Adrenal gland (tissue), 12 donors: Measurements from ENCODE around the gene RETREG1. TPM values are rescaled to one million over a fixed set of nuclear protein-coding genes. Genes with fewer than 3 reads are reported as not detected.

ENCODE experiments used
- DNase-seq, 7 donors: peaks; one replicate each; pipeline ENCODE4 v3.0.0-alpha.2; 2019 to 2020
- H3K27ac ChIP-seq, 5 donors: fragments of 200-600 bp; sonication (generic) in 4 of 5; 1 replicate in 3 of 5; 2 replicates in 2 of 5; pipeline versions ENCODE4 v1.5.1 to v1.8.0; 2016 to 2020; ENCODE audit warnings: mild to moderate bottlenecking in 1 of 5
- H3K27me3 ChIP-seq: fragments of 200-600 bp; 2 replicates; pipeline ENCODE4 v1.8.0; 2021
- H3K36me3 ChIP-seq, 2 donors: fragments of 200-600 bp; replicated peaks in 1 of 2; 1 replicate in 1 of 2; 2 replicates in 1 of 2; pipeline versions ENCODE4 v1.5.1 to v1.8.0; 2018 to 2022
- H3K4me1 ChIP-seq, 2 donors: fragments of 200-600 bp; replicated peaks in 1 of 2; 1 replicate in 1 of 2; 2 replicates in 1 of 2; pipeline versions ENCODE4 v1.5.1 to v1.8.0; 2018 to 2021
- H3K4me3 ChIP-seq, 4 donors: fragments of 200-600 bp; sonication (generic) in 3 of 4; one replicate each; pipeline ENCODE4 v1.5.1; 2016 to 2018
- H3K9me3 ChIP-seq, 3 donors: fragments of 200-600 bp; sonication (generic) in 1 of 3; replicated peaks in 1 of 3; 1 replicate in 2 of 3; 2 replicates in 1 of 3; pipeline versions ENCODE4 v1.5.1 to v1.8.0; 2016 to 2021
- POLR2A ChIP-seq, 2 donors: fragments of 450-650 bp; IDR thresholded peaks; one replicate each; pipeline ENCODE4 v1.6.1; 2017; ENCODE audit warnings: antibody characterized with exemption in 2 of 2, mild to moderate bottlenecking in 2 of 2, moderate library complexity in 1 of 2
- WGBS, 4 donors: extraction: QIAGEN DNeasy Blood & Tissue Kit in 2 of 4; methylation state at CpG; one replicate each; pipeline versions ENCODE4 v1.1.5 to v1.1.7; 2013 to 2017; 5-methylcytosine and 5-hydroxymethylcytosine counted together
- intact Hi-C, 2 donors: fragments of 100-400 bp; cut with DNase I; formaldehyde crosslinking; loops; one replicate each; pipeline versions ENCODE4 v1.14.1 to v1.15.0; 2022 to 2023
- polyA plus RNA-seq, 3 donors: library from polyadenylated mRNA; stranded (reverse); fragments of 200-250 nt in 2 of 3; fragments of 350-450 nt in 1 of 3; fragmentation: Illumina TruSeq in 1 of 3; extraction: RNeasy Lipid Tissue Mini Kit (QIAGEN cat#74804) in 1 of 3; gene quantifications; one replicate each; pipeline ENCODE4 v1.2.3, GENCODE V29; 2013 to 2014
- total RNA-seq, 9 donors: library from RNA; depleted of rRNA in 4 of 9; stranded (reverse); fragments of >200 nt in 4 of 9; fragments of 120-200 nt in 1 of 9; fragmentation: NEBNext Ultra II Directional in 1 of 9; extraction: Animal tissue kit (Norgen Biotek cat#: 25700) in 1 of 9; gene quantifications; one replicate each; pipeline versions ENCODE4 v1.1.0 to v1.2.4, GENCODE V29; 2013 to 2023
- TF ChIP-seq, protein P1 (sequence below), 6 experiments: fragments of 450-650 bp in 4 of 6; fragments of 200-600 bp in 2 of 6; sonication (generic) in 1 of 6; IDR thresholded peaks; 1 replicate in 5 of 6; 2 replicates in 1 of 6; pipeline versions ENCODE4 v1.5.1 to v1.8.0; 2016 to 2021; ENCODE audit warnings: antibody characterized with exemption in 6 of 6, mild to moderate bottlenecking in 2 of 6, moderate library complexity in 1 of 6
- donor health status: healthy with polysubstance abuse.
- donor health status: Bipolar disorder and iron deficiency.
- donor health status: DM: yes; HTN: yes; CAD: no.
- donor health status: DM: no; HTN: no; CAD: no.
- donor health status: DM: no; HTN: no; CAD: no.
- donor health status: DM: yes; HTN: yes; CAD: no.

The RETREG1 gene
- total and polyA plus RNA-seq, 12 donors = 0.06 to 5.9 (median 2.1) TPM

DNA sequence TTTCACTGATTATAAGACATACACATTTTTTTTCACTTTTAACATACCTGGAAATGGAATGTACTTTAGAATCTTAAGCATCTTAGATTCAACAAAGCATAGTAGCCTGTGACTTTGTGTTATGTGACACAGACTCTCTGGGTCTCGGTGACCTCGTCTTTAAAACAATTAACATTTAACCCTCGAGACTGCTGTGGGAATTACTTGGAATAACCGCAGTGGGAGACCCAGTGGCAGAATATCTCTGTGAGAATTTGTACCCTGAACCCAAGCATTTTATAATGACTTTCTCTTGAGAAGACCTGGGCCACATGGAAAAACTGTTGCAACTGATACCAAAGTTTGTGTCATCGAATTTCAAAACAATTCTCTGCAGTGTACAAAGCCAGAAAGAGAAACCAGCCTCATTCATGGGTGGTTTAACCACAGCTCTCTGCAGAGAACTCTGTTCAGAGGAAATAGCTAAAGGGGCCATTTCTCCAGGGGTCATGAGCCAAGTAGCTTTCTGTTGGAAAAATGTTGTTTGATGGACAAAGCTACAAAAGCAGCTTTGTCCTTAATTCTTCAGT, 10.0 kb upstream of the RETREG1 start:
- WGBS, 4 donors = 56 to 63% (median 58%) methylated on average over 5 of the region's 5 CpGs

DNA sequence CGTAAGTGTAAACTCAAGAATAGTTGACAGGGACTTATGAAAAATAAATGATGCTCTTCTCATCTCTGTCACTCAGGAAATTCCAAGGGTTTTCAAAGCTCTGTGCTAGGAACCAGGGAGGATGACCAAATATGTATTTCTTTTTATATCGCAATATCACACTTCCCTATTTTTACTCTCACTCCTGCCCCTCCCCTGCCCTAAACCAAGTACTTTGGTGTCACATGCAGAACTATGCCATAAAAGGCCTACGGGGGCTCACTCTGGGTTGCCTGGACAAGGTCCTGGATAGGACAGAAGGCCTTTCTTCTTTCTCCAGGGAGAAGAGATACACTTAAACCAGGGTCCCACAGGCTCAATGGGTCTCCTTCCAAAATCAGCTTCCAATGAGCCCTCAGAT, 8.3 kb upstream of the RETREG1 start:
- no peak overlapping the region for H3K27ac ChIP-seq
- 36 to 64% (median 44%) methylated on average over 3 of the region's 3 CpGs for WGBS, 4 donors
- H3K4me1 ChIP-seq = no peaks in the 10 kb centered on the region
- TF ChIP-seq POLR2A (IDR thresholded peaks at IDR 0.05) = no peak
- TF ChIP-seq, protein P1, sequence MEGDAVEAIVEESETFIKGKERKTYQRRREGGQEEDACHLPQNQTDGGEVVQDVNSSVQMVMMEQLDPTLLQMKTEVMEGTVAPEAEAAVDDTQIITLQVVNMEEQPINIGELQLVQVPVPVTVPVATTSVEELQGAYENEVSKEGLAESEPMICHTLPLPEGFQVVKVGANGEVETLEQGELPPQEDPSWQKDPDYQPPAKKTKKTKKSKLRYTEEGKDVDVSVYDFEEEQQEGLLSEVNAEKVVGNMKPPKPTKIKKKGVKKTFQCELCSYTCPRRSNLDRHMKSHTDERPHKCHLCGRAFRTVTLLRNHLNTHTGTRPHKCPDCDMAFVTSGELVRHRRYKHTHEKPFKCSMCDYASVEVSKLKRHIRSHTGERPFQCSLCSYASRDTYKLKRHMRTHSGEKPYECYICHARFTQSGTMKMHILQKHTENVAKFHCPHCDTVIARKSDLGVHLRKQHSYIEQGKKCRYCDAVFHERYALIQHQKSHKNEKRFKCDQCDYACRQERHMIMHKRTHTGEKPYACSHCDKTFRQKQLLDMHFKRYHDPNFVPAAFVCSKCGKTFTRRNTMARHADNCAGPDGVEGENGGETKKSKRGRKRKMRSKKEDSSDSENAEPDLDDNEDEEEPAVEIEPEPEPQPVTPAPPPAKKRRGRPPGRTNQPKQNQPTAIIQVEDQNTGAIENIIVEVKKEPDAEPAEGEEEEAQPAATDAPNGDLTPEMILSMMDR (IDR thresholded peaks at IDR 0.05) = no peak
- no peak overlapping the region for H3K4me3 ChIP-seq
- intact Hi-C loops = no loop called here
- H3K9me3 ChIP-seq = no peaks in the 10 kb centered on the region
- H3K36me3 ChIP-seq = no peaks in the 10 kb centered on the region
- no peaks in the 10 kb centered on the region for H3K27me3 ChIP-seq
- DNase-seq = no peak

More for the DNA sequence above, 10.0 kb upstream of the RETREG1 start:
- DNase-seq = no peak
- Histone ChIP-seq H3K27ac (no peak overlapping the region), H3K4me3 (no peak overlapping the region), H3K9me3 (no peaks in the 10 kb centered on the region), H3K4me1 (no peaks in the 10 kb centered on the region), H3K36me3 (no peaks in the 10 kb centered on the region), H3K27me3 (no peaks in the 10 kb centered on the region)
- TF ChIP-seq POLR2A (IDR thresholded peaks at IDR 0.05) = no peak
- TF ChIP-seq, protein P1 (IDR thresholded peaks at IDR 0.05) = no peak
- intact Hi-C loops = no loop called here

DNA sequence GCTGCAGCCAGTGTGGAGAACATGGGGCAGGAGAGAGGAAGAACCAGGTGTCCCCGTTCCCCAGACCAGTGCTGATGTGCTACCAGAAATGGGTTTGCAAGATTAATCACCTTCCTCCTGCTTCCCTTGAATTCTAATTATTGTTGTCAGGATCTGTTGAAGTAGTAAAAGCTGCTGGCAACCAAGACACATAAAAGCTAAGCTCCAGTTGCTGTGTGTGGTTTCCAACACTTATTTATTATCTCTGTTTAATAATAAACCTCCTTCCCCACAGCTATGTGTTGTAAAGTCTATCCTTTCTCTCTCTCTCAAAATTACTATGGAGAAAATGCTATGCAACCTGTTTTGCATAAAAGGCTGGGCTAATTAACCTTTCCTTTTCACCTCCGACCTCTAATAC, 2.3 kb upstream of the RETREG1 start:
- no peaks in the 10 kb centered on the region for H3K9me3 ChIP-seq
- H3K27ac ChIP-seq = no peak overlapping the region
- no peak for DNase-seq
- H3K36me3 ChIP-seq = no peaks in the 10 kb centered on the region
- intact Hi-C loops = no loop called here
- H3K27me3 ChIP-seq = peaks cover 8% of the 10 kb centered on the region
- TF ChIP-seq, protein P1 (IDR thresholded peaks at IDR 0.05) = no peak
- no peak for TF ChIP-seq POLR2A (IDR thresholded peaks at IDR 0.05)
- no peak overlapping the region for H3K4me3 ChIP-seq
- peaks cover 5 to 6% of the 10 kb centered on the region in 2 donors for H3K4me1 ChIP-seq
- WGBS, 4 donors = 75 to 84% (median 79%) methylated on average over 2 of the region's 2 CpGs

DNA sequence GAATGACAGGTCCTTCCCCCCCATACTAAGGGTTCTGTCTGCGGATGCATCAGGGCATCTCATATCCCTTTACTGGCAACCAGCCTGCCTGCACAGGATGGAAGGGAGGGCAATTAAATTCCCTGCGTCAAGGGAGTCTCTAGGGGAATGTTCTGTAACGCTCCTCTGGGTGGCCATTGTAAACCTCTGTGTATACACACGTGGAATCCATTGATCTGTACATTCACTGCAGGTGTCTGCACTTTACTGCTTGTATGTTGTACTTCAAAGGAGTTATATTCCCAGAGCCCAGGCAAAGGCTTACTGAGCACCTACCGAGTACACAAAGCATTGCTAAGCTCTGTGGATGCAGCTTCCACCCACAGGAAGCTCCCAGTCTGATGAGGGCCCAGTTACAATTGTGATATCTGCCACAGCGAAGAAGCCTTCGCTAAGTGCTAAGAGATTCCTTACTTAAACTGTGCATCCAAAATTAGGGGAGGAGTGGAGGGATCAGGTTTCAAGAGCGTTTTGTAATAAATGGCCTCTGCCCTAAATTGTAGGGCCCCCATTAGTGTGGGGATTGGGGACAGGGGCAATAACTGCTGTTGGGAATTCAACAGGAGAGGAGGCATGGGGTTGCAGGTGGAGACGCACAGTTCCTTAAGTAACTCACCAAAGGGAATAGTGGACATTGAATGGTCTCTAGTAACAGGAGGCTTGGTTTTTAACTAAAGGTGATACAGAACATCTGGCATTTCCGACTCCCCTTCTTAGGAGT, 1.5 kb upstream of the RETREG1 start:
- H3K36me3 ChIP-seq = no peaks in the 10 kb centered on the region
- no peak overlapping the region for H3K27ac ChIP-seq
- DNase-seq = no peak
- WGBS, 4 donors = 77 to 85% (median 84%) methylated on average over 10 of the region's 10 CpGs
- H3K4me3 ChIP-seq = no peak overlapping the region
- H3K27me3 ChIP-seq = peaks cover 8% of the 10 kb centered on the region
- TF ChIP-seq, protein P1 (IDR thresholded peaks at IDR 0.05) = no peak
- TF ChIP-seq POLR2A (IDR thresholded peaks at IDR 0.05) = no peak
- no peaks in the 10 kb centered on the region for H3K9me3 ChIP-seq
- intact Hi-C loops = no loop called here
- H3K4me1 ChIP-seq = peaks cover 5 to 6% of the 10 kb centered on the region in 2 donors
